Trophoblast cell (in vitro differentiated cells and primary cell): ENCODE results near the gene TNS3.

ENCODE experiments used
- DNase-seq, 2 donors: peaks; one replicate each; pipeline ENCODE4 v3.0.0-alpha.2; 2016
- H2AFZ ChIP-seq: 2 replicates; pipeline ENCODE4 v1.6.1; 2013; ENCODE audit warnings: low read length, moderate library complexity, mild to moderate bottlenecking; ENCODE audit not compliant: insufficient read depth, poor library complexity
- H2AK5ac ChIP-seq: 2 replicates; pipeline ENCODE4 v1.6.1; 2013; ENCODE audit warnings: mild to moderate bottlenecking, low read length
- H2BK120ac ChIP-seq: 2 replicates; pipeline ENCODE4 v1.6.1; 2013; ENCODE audit warnings: low read length, mild to moderate bottlenecking, moderate library complexity; ENCODE audit not compliant: insufficient read depth, poor library complexity
- H2BK12ac ChIP-seq: 2 replicates; pipeline ENCODE4 v1.6.1; 2013; ENCODE audit warnings: mild to moderate bottlenecking, low read length, moderate library complexity
- H2BK5ac ChIP-seq: 2 replicates; pipeline ENCODE4 v1.6.1; 2013; ENCODE audit warnings: low read length, low read depth, moderate library complexity, mild to moderate bottlenecking; ENCODE audit not compliant: poor library complexity
- H3K14ac ChIP-seq: 2 replicates; pipeline ENCODE4 v1.6.1; 2013; ENCODE audit warnings: mild to moderate bottlenecking, low read length
- H3K18ac ChIP-seq: 2 replicates; pipeline ENCODE4 v1.6.1; 2013; ENCODE audit warnings: mild to moderate bottlenecking, low read length
- H3K23ac ChIP-seq: 2 replicates; pipeline ENCODE4 v1.6.1; 2013; ENCODE audit warnings: low read length
- H3K27ac ChIP-seq: 2 replicates; pipeline ENCODE4 v1.5.1; 2013; ENCODE audit warnings: low read depth, mild to moderate bottlenecking, inconsistent platforms, low read length, moderate library complexity
- H3K27me3 ChIP-seq: 2 replicates; pipeline ENCODE4 v1.6.1; 2013; ENCODE audit warnings: inconsistent platforms, mild to moderate bottlenecking, low read length, moderate library complexity; ENCODE audit not compliant: insufficient read depth
- H3K36me3 ChIP-seq, 2 experiments: 1 replicate in 1 of 2; 2 replicates in 1 of 2; pipeline ENCODE4 v1.6.1; 2013; ENCODE audit warnings: low read length in 2 of 2, mild to moderate bottlenecking in 2 of 2, moderate library complexity in 1 of 2; ENCODE audit not compliant: insufficient read depth in 2 of 2, control insufficient read depth in 1 of 2
- H3K4ac ChIP-seq: 2 replicates; pipeline ENCODE4 v1.6.1; 2013; ENCODE audit warnings: low read depth, mild to moderate bottlenecking, low read length, moderate library complexity
- H3K4me1 ChIP-seq, 2 experiments: 1 replicate in 1 of 2; 2 replicates in 1 of 2; pipeline ENCODE4 v1.6.1; 2013; ENCODE audit warnings: low read length in 2 of 2, mild to moderate bottlenecking in 2 of 2, moderate library complexity in 1 of 2; ENCODE audit not compliant: insufficient read depth in 2 of 2, control insufficient read depth in 1 of 2
- H3K4me2 ChIP-seq: 2 replicates; pipeline ENCODE4 v1.6.1; 2013; ENCODE audit warnings: inconsistent platforms, mild to moderate bottlenecking, low read length, moderate library complexity
- H3K4me3 ChIP-seq: 2 replicates; pipeline ENCODE4 v1.5.1; 2013; ENCODE audit warnings: mild to moderate bottlenecking, low read depth, low read length, inconsistent platforms
- H3K79me1 ChIP-seq: one replicate; pipeline ENCODE4 v1.6.1; 2013; ENCODE audit warnings: low read length
- H3K79me2 ChIP-seq: 2 replicates; pipeline ENCODE4 v1.6.1; 2013; ENCODE audit warnings: low read length, mild to moderate bottlenecking; ENCODE audit not compliant: control insufficient read depth, insufficient read depth, poor library complexity
- H3K9ac ChIP-seq: 2 replicates; pipeline ENCODE4 v1.6.1; 2013; ENCODE audit warnings: mild to moderate bottlenecking, low read length
- H3K9me3 ChIP-seq: 2 replicates; pipeline ENCODE4 v1.6.1; 2013; ENCODE audit warnings: low read depth, mild to moderate bottlenecking, control low read depth, inconsistent platforms, low read length; ENCODE audit not compliant: insufficient read depth
- H4K12ac ChIP-seq: 2 replicates; pipeline ENCODE4 v1.6.1; 2013; ENCODE audit warnings: low read depth, mild to moderate bottlenecking, low read length, moderate library complexity
- H4K8ac ChIP-seq: 2 replicates; pipeline ENCODE4 v1.6.1; 2013; ENCODE audit warnings: low read depth, mild to moderate bottlenecking, low read length, moderate library complexity
- H4K91ac ChIP-seq: one replicate; pipeline ENCODE4 v1.6.1; 2013; ENCODE audit warnings: low read depth, mild to moderate bottlenecking, low read length, moderate library complexity
- WGBS: extraction: QIAGEN DNeasy Blood & Tissue Kit; methylation state at CpG from one replicate; pipeline ENCODE4 v1.1.7; 2013; ENCODE audit warnings: missing lambda C conversion rate; ENCODE audit not compliant: insufficient read length, insufficient coverage; ENCODE audit errors: extremely low coverage; 5-methylcytosine and 5-hydroxymethylcytosine counted together

Gene TNS3

DNA sequence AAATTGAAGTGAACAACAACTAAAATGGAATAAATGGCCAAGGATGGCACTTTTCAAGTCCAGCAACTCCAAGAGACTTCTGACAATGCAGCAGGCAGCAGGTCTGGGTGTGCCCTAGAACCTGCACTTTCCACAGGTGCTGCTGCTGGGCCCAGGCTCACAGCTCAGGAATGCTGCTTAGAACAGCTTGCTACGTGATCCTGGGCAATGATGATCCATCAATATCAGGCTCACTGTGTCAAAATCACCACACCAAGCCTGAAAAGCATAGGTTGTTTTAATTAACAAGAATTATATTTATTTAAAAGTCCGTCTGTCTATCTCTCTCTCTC is 148.4 kb downstream of the TNS3 start:
- peaks cover 0 to 4% of the 10 kb centered on the region in 2 experiments for H3K4me1 ChIP-seq
- H3K79me1 ChIP-seq, result peaks cover 4% of the 10 kb centered on the region
- no peak overlapping the region for H2BK12ac ChIP-seq
- H3K9ac ChIP-seq, result no peak overlapping the region
- no peak overlapping the region for H3K18ac ChIP-seq
- H3K4me3 ChIP-seq, result no peak overlapping the region
- H2BK120ac ChIP-seq, result no peak overlapping the region
- H2AK5ac ChIP-seq, result no peak overlapping the region
- no peak overlapping the region for H2AFZ ChIP-seq
- no peak overlapping the region for H3K4ac ChIP-seq
- no peak overlapping the region for H3K14ac ChIP-seq
- no peak overlapping the region for H4K8ac ChIP-seq
- H4K12ac ChIP-seq, result no peak overlapping the region
- H3K36me3 ChIP-seq, result peaks cover 27 to 43% of the 10 kb centered on the region in 2 experiments
- H3K4me2 ChIP-seq, result no peak overlapping the region
- H2BK5ac ChIP-seq, result no peak overlapping the region
- H3K27ac ChIP-seq, result no peak overlapping the region
- DNase-seq, result peak; percentile 50 to 59
- no peaks in the 10 kb centered on the region for H3K27me3 ChIP-seq
- WGBS, result no CpG with 5 or more reads among the region's 2 CpGs
- no peak overlapping the region for H4K91ac ChIP-seq
- H3K23ac ChIP-seq, result no peak overlapping the region
- H3K9me3 ChIP-seq, result no peaks in the 10 kb centered on the region
- no peaks in the 10 kb centered on the region for H3K79me2 ChIP-seq

GRCh38 chr7:47432671-47433563 is 149.0 kb downstream of the TNS3 start:
- H4K91ac ChIP-seq, result no peak overlapping the region

DNA sequence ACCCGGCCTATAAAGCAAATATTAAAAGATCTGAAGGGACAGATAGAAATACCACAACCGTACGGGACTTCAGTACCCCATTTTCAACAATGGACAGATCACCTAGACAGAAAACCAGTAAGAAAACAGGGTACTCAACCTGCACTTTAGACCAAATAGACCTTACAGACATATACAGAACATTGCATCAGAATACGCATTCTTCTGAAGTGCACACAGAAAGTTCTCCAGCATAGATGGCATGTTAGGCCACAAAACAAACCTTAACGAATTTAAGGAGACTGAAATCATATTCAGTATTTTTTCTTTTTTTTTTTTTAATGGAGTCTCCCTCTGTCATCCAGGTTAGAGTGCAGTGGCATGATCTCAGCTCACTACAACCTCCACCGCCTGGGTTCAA is 151.5 kb downstream of the TNS3 start:
- Histone ChIP-seq H3K27ac (no peak overlapping the region), H3K4me3 (no peak overlapping the region), H3K27me3 (no peaks in the 10 kb centered on the region), H3K4ac (no peak overlapping the region), H2BK12ac (no peak overlapping the region), H4K91ac (no peak overlapping the region), H3K79me2 (no peaks in the 10 kb centered on the region), H3K18ac (no peak overlapping the region), H3K4me1 (peaks cover 0 to 6% of the 10 kb centered on the region in 2 experiments), H2BK120ac (no peak overlapping the region), H3K79me1 (peaks cover 2% of the 10 kb centered on the region), H3K9ac (no peak overlapping the region), H2BK5ac (no peak overlapping the region), H3K4me2 (no peak overlapping the region), H3K14ac (no peak overlapping the region), H4K12ac (no peak overlapping the region), H3K9me3 (no peaks in the 10 kb centered on the region), H2AK5ac (no peak overlapping the region), H4K8ac (no peak overlapping the region), H2AFZ (no peak overlapping the region), H3K36me3 (peaks cover 32 to 56% of the 10 kb centered on the region in 2 experiments), H3K23ac (no peak overlapping the region)
- no peak for DNase-seq
- no CpG with 5 or more reads among the region's 6 CpGs for WGBS

More at GRCh38 chr7:47432671-47433563, 149.0 kb downstream of the TNS3 start:
- Histone ChIP-seq H3K4ac (no peak overlapping the region), H2BK120ac (no peak overlapping the region), H3K14ac (no peak overlapping the region), H3K4me2 (no peak overlapping the region), H3K27ac (no peak overlapping the region), H3K9me3 (no peaks in the 10 kb centered on the region), H3K79me1 (peaks cover 2% of the 10 kb centered on the region), H3K18ac (no peak overlapping the region), H2AFZ (no peak overlapping the region), H2BK5ac (no peak overlapping the region), H3K36me3 (peaks cover 26 to 43% of the 10 kb centered on the region in 2 experiments), H2AK5ac (no peak overlapping the region), H3K9ac (no peak overlapping the region), H3K79me2 (no peaks in the 10 kb centered on the region), H2BK12ac (no peak overlapping the region), H3K23ac (no peak overlapping the region), H4K8ac (no peak overlapping the region), H3K4me3 (no peak overlapping the region), H4K12ac (no peak overlapping the region), H3K27me3 (no peaks in the 10 kb centered on the region), H3K4me1 (peaks cover 0 to 6% of the 10 kb centered on the region in 2 experiments)
- DNase-seq, result peak in 1 of 2 donors; percentile 28
- no CpG with 5 or more reads among the region's 17 CpGs for WGBS

DNA sequence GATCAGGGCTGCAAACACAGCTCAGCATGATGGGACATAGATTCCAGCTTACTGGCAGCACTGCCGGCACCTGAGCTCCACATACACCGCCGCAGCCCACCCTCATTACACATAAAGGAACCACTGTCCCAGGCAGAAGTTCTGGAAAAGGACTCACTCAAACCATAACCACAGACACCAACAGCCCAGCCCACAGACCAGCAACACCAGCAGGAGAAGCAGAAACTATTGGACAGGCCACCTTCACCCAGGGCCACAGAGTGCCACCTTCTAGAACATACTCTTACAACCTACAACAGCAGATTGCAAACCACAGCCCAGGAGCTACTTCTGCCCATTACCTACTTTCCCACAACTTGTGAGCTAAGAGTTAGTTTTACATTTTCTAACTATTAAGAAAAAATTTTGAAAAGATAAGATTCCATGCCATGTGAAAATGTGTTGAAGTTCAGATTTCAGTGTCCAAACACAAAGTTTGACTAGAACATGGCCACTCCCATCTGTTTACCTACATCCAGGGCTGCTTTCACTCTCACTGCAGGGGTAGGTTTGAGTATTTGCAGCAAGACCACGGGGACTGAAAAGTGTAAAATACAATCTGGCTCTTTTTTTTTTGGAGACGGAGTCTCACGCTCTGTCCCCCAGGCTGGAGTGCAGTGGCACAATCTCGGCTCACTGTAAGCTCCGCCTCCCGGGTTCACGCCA is 153.0 kb downstream of the TNS3 start:
- Histone ChIP-seq H3K9me3 (no peaks in the 10 kb centered on the region), H2AK5ac (no peak overlapping the region), H3K36me3 (peaks cover 34 to 60% of the 10 kb centered on the region in 2 experiments), H4K12ac (no peak overlapping the region), H3K4me1 (peaks cover 0 to 6% of the 10 kb centered on the region in 2 experiments), H3K23ac (peak overlapping the region; percentile 42), H2BK5ac (no peak overlapping the region), H3K4me3 (no peak overlapping the region), H3K4ac (no peak overlapping the region), H3K27me3 (no peaks in the 10 kb centered on the region), H2BK120ac (no peak overlapping the region), H3K79me2 (no peaks in the 10 kb centered on the region), H3K27ac (peak overlapping the region; percentile 29), H4K8ac (no peak overlapping the region), H2AFZ (no peak overlapping the region), H3K14ac (no peak overlapping the region), H3K9ac (no peak overlapping the region), H2BK12ac (no peak overlapping the region), H3K79me1 (peaks cover 2% of the 10 kb centered on the region), H3K4me2 (no peak overlapping the region), H4K91ac (no peak overlapping the region), H3K18ac (peak overlapping the region; percentile 5)
- no peak for DNase-seq
- WGBS, result no CpG with 5 or more reads among the region's 10 CpGs
